GM23338 (cell line): ENCODE measurements around the gene FIBP. TPM values are rescaled to one million over a fixed set of nuclear protein-coding genes. Genes with fewer than 3 reads are reported as not detected.

Experiments
- ATAC-seq: fragments of 200-7000 bp; cut with Tn5 transposase; 3 replicates; pipeline ENCODE4 v1.9.1; 2020
- DNase-seq: peaks from one replicate; pipeline ENCODE4 v3.0.0-alpha.2; 2015; ENCODE audit warnings: low spot score
- H2AFZ ChIP-seq: fragments of 200-600 bp; sonication (generic); 2 replicates; pipeline ENCODE4 v1.8.0; 2016; ENCODE audit warnings: antibody characterized with exemption, mild to moderate bottlenecking, moderate library complexity
- H3F3A ChIP-seq: fragments of 200-600 bp; sonication (generic); replicated peaks from 2 replicates; pipeline ENCODE4 v1.8.0; 2017; ENCODE audit warnings: antibody characterized with exemption, mixed run types, low read depth
- H3K27ac ChIP-seq: fragments of 200-600 bp; sonication (generic); 2 replicates; pipeline ENCODE4 v1.6.1; 2016; ENCODE audit warnings: low read depth
- H3K27me3 ChIP-seq: fragments of 200-600 bp; sonication (generic); 2 replicates; pipeline ENCODE4 v1.8.0; 2016; ENCODE audit warnings: mild to moderate bottlenecking, mixed run types, moderate library complexity; ENCODE audit not compliant: insufficient read depth
- H3K36me3 ChIP-seq: fragments of 200-600 bp; sonication (generic); 2 replicates; pipeline ENCODE4 v1.8.0; 2016; ENCODE audit warnings: mild to moderate bottlenecking; ENCODE audit not compliant: insufficient read depth
- H3K4me1 ChIP-seq: fragments of 200-600 bp; sonication (generic); 2 replicates; pipeline ENCODE4 v1.8.0; 2016; ENCODE audit warnings: mild to moderate bottlenecking, moderate library complexity; ENCODE audit not compliant: insufficient read depth
- H3K4me2 ChIP-seq: fragments of 200-600 bp; sonication (generic); 2 replicates; pipeline ENCODE4 v1.7.1; 2017; ENCODE audit warnings: mixed run types
- H3K4me3 ChIP-seq: fragments of 200-600 bp; sonication (generic); 2 replicates; pipeline ENCODE4 v1.6.1; 2016; ENCODE audit warnings: mixed run types
- H3K79me2 ChIP-seq: fragments of 200-600 bp; sonication (generic); replicated peaks from 2 replicates; pipeline ENCODE4 v1.8.0; 2017; ENCODE audit warnings: mild to moderate bottlenecking; ENCODE audit not compliant: insufficient read depth
- H3K9me2 ChIP-seq: fragments of 200-600 bp; sonication (generic); 2 replicates; pipeline ENCODE4 v1.8.0; 2017; ENCODE audit not compliant: insufficient read depth
- H4K20me1 ChIP-seq: fragments of 200-600 bp; sonication (generic); replicated peaks from 2 replicates; pipeline ENCODE4 v1.8.0; 2017; ENCODE audit warnings: mild to moderate bottlenecking; ENCODE audit not compliant: insufficient read depth
- H3K27ac Mint-ChIP-seq: 2 replicates; pipeline ENCODE4 v1.8.0; 2020; ENCODE audit warnings: inconsistent platforms, mild to moderate bottlenecking, moderate library complexity, mixed read lengths
- H3K27me3 Mint-ChIP-seq: 3 replicates; pipeline ENCODE4 v1.8.0; 2022; ENCODE audit warnings: low read depth, mild to moderate bottlenecking, moderate library complexity, mixed read lengths, inconsistent platforms; ENCODE audit not compliant: insufficient read depth, poor library complexity
- H3K36me3 Mint-ChIP-seq: 3 replicates; pipeline ENCODE4 v1.8.0; 2021; ENCODE audit warnings: low read depth, mild to moderate bottlenecking, inconsistent platforms, moderate library complexity, mixed read lengths
- H3K4me1 Mint-ChIP-seq: 3 replicates; pipeline ENCODE4 v1.8.0; 2020; ENCODE audit warnings: mild to moderate bottlenecking, inconsistent platforms, mixed read lengths
- H3K4me3 Mint-ChIP-seq: 3 replicates; pipeline ENCODE4 v1.8.0; 2021; ENCODE audit warnings: moderate library complexity, mild to moderate bottlenecking, inconsistent platforms, mixed read lengths
- H3K9me3 Mint-ChIP-seq: 3 replicates; pipeline ENCODE4 v1.8.0; 2020; ENCODE audit warnings: moderate library complexity, mild to moderate bottlenecking, inconsistent platforms, mixed read lengths
- CREB1 ChIP-seq: fragments of 250-450 bp; sonication (Bioruptor Pico); IDR thresholded peaks from 2 replicates; pipeline ENCODE4 v1.5.0; 2020; ENCODE audit warnings: low read depth, mild to moderate bottlenecking, moderate library complexity
- EZH2phosphoT487 ChIP-seq: fragments of 200-600 bp; sonication (generic); IDR thresholded peaks from one replicate; pipeline ENCODE4 v1.8.1; 2018; ENCODE audit warnings: antibody characterized with exemption; ENCODE audit not compliant: unreplicated experiment
- NANOG ChIP-seq: IDR thresholded peaks from 2 replicates; pipeline ENCODE4 v1.6.1; 2016; ENCODE audit warnings: antibody characterized with exemption, borderline replicate concordance
- POLR2AphosphoS5 ChIP-seq: IDR thresholded peaks from 2 replicates; pipeline ENCODE4 v1.6.1; 2016; ENCODE audit warnings: antibody characterized with exemption, low read depth
- STAT1 ChIP-seq: IDR thresholded peaks from one replicate; pipeline ENCODE4 v1.6.1; 2016; ENCODE audit warnings: antibody characterized with exemption; ENCODE audit not compliant: unreplicated experiment
- ZNF114 ChIP-seq: fragments of 250-450 bp; sonication (Bioruptor Pico); IDR thresholded peaks from 2 replicates; pipeline ENCODE4 v1.5.0; 2020; ENCODE audit warnings: mild to moderate bottlenecking, moderate library complexity
- polyA plus RNA-seq: library from polyadenylated mRNA; unstranded; fragments of >200 nt; fragmentation: Nextera tagmentation; extraction: Ambion mirVana; gene quantifications from 2 replicates; pipeline ENCODE4 v1.2.1, GENCODE V29; 2016
- total RNA-seq: library from RNA; depleted of rRNA; stranded (reverse); fragments of >200 nt; shearing (Covaris generic); gene quantifications from 2 replicates; pipeline ENCODE4 v1.2.3, GENCODE V29; 2014
- TF ChIP-seq, protein P1 (sequence below): fragments of 250-450 bp; sonication (Bioruptor Pico); IDR thresholded peaks from 2 replicates; pipeline ENCODE4 v1.5.0; 2020; ENCODE audit warnings: mild to moderate bottlenecking, moderate library complexity

Gene FIBP
- total and polyA plus RNA-seq, 2 experiments from 2014 or later: 79.0 to 102 TPM

- H3K4me1 Mint-ChIP-seq: peaks cover 25% of the 10 kb centered on the region
- peaks cover 53% of the 10 kb centered on the region for H3K27me3 Mint-ChIP-seq
- no peak overlapping the region for H2AFZ ChIP-seq
- peaks cover 16% of the 10 kb centered on the region for H3K9me3 Mint-ChIP-seq
- peak overlapping the region; percentile 80 for H3K27ac Mint-ChIP-seq
- H3K27me3 ChIP-seq: no peaks in the 10 kb centered on the region
- peak overlapping the region; percentile 93 for H3K4me3 ChIP-seq
- H3K79me2 ChIP-seq: peaks cover 41% of the 10 kb centered on the region
- peak overlapping the region; percentile 90 for H3K4me3 Mint-ChIP-seq
- peaks cover 59% of the 10 kb centered on the region for H3K36me3 Mint-ChIP-seq
- 0 out of 2 replicates have a peak overlapping the region, but pooled peaks have one; percentile 74 for H3K27ac ChIP-seq
- peak overlapping the region; percentile 95 for H3K4me2 ChIP-seq
- ATAC-seq (no peak), DNase-seq (no peak)
- no peak for TF ChIP-seq ZNF114
- no peak for TF ChIP-seq EZH2phosphoT487
- TF ChIP-seq NANOG: no peak
- TF ChIP-seq STAT1: no peak
- no peak for TF ChIP-seq POLR2AphosphoS5
- no peak for TF ChIP-seq CREB1 (CRISPR knock-in tag)
- TF ChIP-seq, protein P1, sequence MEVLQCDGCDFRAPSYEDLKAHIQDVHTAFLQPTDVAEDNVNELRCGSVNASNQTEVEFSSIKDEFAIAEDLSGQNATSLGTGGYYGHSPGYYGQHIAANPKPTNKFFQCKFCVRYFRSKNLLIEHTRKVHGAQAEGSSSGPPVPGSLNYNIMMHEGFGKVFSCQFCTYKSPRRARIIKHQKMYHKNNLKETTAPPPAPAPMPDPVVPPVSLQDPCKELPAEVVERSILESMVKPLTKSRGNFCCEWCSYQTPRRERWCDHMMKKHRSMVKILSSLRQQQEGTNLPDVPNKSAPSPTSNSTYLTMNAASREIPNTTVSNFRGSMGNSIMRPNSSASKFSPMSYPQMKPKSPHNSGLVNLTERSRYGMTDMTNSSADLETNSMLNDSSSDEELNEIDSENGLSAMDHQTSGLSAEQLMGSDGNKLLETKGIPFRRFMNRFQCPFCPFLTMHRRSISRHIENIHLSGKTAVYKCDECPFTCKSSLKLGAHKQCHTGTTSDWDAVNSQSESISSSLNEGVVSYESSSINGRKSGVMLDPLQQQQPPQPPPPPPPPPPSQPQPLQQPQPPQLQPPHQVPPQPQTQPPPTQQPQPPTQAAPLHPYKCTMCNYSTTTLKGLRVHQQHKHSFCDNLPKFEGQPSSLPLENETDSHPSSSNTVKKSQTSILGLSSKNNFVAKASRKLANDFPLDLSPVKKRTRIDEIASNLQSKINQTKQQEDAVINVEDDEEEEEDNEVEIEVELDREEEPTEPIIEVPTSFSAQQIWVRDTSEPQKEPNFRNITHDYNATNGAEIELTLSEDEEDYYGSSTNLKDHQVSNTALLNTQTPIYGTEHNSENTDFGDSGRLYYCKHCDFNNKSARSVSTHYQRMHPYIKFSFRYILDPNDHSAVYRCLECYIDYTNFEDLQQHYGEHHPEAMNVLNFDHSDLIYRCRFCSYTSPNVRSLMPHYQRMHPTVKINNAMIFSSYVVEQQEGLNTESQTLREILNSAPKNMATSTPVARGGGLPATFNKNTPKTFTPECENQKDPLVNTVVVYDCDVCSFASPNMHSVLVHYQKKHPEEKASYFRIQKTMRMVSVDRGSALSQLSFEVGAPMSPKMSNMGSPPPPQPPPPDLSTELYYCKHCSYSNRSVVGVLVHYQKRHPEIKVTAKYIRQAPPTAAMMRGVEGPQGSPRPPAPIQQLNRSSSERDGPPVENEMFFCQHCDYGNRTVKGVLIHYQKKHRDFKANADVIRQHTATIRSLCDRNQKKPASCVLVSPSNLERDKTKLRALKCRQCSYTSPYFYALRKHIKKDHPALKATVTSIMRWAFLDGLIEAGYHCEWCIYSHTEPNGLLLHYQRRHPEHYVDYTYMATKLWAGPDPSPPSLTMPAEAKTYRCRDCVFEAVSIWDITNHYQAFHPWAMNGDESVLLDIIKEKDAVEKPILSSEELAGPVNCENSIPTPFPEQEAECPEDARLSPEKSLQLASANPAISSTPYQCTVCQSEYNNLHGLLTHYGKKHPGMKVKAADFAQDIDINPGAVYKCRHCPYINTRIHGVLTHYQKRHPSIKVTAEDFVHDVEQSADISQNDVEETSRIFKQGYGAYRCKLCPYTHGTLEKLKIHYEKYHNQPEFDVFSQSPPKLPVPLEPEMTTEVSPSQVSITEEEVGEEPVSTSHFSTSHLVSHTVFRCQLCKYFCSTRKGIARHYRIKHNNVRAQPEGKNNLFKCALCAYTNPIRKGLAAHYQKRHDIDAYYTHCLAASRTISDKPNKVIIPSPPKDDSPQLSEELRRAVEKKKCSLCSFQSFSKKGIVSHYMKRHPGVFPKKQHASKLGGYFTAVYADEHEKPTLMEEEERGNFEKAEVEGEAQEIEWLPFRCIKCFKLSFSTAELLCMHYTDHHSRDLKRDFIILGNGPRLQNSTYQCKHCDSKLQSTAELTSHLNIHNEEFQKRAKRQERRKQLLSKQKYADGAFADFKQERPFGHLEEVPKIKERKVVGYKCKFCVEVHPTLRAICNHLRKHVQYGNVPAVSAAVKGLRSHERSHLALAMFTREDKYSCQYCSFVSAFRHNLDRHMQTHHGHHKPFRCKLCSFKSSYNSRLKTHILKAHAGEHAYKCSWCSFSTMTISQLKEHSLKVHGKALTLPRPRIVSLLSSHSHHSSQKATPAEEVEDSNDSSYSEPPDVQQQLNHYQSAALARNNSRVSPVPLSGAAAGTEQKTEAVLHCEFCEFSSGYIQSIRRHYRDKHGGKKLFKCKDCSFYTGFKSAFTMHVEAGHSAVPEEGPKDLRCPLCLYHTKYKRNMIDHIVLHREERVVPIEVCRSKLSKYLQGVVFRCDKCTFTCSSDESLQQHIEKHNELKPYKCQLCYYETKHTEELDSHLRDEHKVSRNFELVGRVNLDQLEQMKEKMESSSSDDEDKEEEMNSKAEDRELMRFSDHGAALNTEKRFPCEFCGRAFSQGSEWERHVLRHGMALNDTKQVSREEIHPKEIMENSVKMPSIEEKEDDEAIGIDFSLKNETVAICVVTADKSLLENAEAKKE (CRISPR knock-in tag): no peak
- peaks cover 28% of the 10 kb centered on the region for H3K36me3 ChIP-seq
- peaks cover 33% of the 10 kb centered on the region for H4K20me1 ChIP-seq
- peaks cover 62% of the 10 kb centered on the region for H3F3A ChIP-seq
- no peaks in the 10 kb centered on the region for H3K9me2 ChIP-seq
- H3K4me1 ChIP-seq: peaks cover 3% of the 10 kb centered on the region; the same call in 1 of the 2 replicates
Measured at GRCh38 chr11:65855927-65856363, 32.3 kb downstream of the FIBP start.
